ENCODE results near the gene L2HGDH. TPM values are rescaled to one million over a fixed set of nuclear protein-coding genes. Genes with fewer than 3 reads are reported as not detected.

Gene L2HGDH
- total RNA-seq, 3 donors from 2014 or later (not counting 1 experiment from before 2014, with no cell fraction given) = 4.2 to 5.6 (median 5.4) TPM

- Mint-ChIP-seq H3K27ac (no peak overlapping the region), H3K27me3 (ENCODE audit: low read depth in 2 of 2) (no peaks in the 10 kb centered on the region), H3K4me1 (no peaks in the 10 kb centered on the region), H3K4me3 (no peak overlapping the region), H3K36me3 (no peaks in the 10 kb centered on the region), H3K9me3 (no peaks in the 10 kb centered on the region)
- DNase-seq (no peak), ATAC-seq (no peak)
- intact Hi-C loops (cut with micrococcal nuclease) = no loop called here
- no peak for TF ChIP-seq CTCF (IDR thresholded peaks at IDR 0.05)
- Histone ChIP-seq H3K27me3 (ENCODE audit: control insufficient read depth, insufficient read depth, low read length) (no peaks in the 10 kb centered on the region), H3K4me1 (ENCODE audit: control insufficient read depth, insufficient read depth, low read length) (no peaks in the 10 kb centered on the region), H3K9me3 (ENCODE audit: control insufficient read depth, insufficient read depth, low read length) (no peaks in the 10 kb centered on the region), H3K36me3 (ENCODE audit: control insufficient read depth, insufficient read depth, low read length) (no peaks in the 10 kb centered on the region), H3K27ac (ENCODE audit: low read length) (no peak overlapping the region), H3K4me3 (ENCODE audit: low read length) (no peak overlapping the region)
These were observed 47.0 kb downstream of the L2HGDH start for GRCh38 chr14:50265029-50265428.

DNA sequence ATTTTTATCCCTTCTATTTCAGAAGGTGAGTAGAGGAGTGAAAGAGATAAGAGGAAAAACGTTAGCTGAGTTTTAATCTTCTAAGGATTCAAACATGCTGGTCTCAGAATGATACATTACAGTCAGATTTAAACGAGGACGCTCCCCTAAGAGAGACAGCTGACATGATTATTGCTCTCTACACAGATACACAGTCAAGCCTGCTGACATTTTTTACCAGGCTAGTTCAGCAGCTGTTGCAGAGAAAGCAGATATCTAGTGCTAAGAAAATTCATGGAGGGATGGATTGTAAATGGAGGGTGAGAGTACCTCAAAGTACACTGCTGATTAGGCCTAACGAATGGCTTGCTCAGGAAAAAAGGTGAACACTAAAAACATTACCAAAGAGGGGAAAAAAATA is 48.7 kb downstream of the L2HGDH start:
- Histone ChIP-seq H3K27ac (ENCODE audit: low read length) (no peak overlapping the region), H3K4me1 (ENCODE audit: control insufficient read depth, insufficient read depth, low read length) (no peaks in the 10 kb centered on the region), H3K27me3 (ENCODE audit: control insufficient read depth, insufficient read depth, low read length) (no peaks in the 10 kb centered on the region), H3K36me3 (ENCODE audit: control insufficient read depth, insufficient read depth, low read length) (no peaks in the 10 kb centered on the region), H3K4me3 (ENCODE audit: low read length) (no peak overlapping the region), H3K9me3 (ENCODE audit: control insufficient read depth, insufficient read depth, low read length) (no peaks in the 10 kb centered on the region)
- no peak for ATAC-seq
- H3K27me3 Mint-ChIP-seq (ENCODE audit: low read depth in 2 of 2) = no peaks in the 10 kb centered on the region
- TF ChIP-seq CTCF (IDR thresholded peaks at IDR 0.05) = no peak
- H3K36me3 Mint-ChIP-seq = no peaks in the 10 kb centered on the region
- 80% methylated on average over 4 of the region's 4 CpGs for WGBS (ENCODE audit: insufficient coverage)
- H3K4me3 Mint-ChIP-seq = no peak overlapping the region
- DNase-seq = no peak
- H3K4me1 Mint-ChIP-seq = no peaks in the 10 kb centered on the region
- H3K9me3 Mint-ChIP-seq = no peaks in the 10 kb centered on the region
- intact Hi-C loops (cut with micrococcal nuclease) = no loop called here
- no peak overlapping the region for H3K27ac Mint-ChIP-seq

GRCh38 chr14:50262865-50263264 is 49.2 kb downstream of the L2HGDH start:
- H3K4me1 Mint-ChIP-seq = no peaks in the 10 kb centered on the region
- H3K27ac ChIP-seq (ENCODE audit: low read length) = no peak overlapping the region
- no peak for ATAC-seq
- H3K36me3 Mint-ChIP-seq = no peaks in the 10 kb centered on the region
- no peaks in the 10 kb centered on the region for H3K36me3 ChIP-seq (ENCODE audit: control insufficient read depth, insufficient read depth, low read length)
- H3K9me3 Mint-ChIP-seq = no peaks in the 10 kb centered on the region
- DNase-seq = no peak
- H3K27ac Mint-ChIP-seq = no peak overlapping the region
- intact Hi-C loops (cut with micrococcal nuclease) = no loop called here
- H3K4me3 Mint-ChIP-seq = no peak overlapping the region
- H3K27me3 Mint-ChIP-seq (ENCODE audit: low read depth in 2 of 2) = no peaks in the 10 kb centered on the region
- H3K4me1 ChIP-seq (ENCODE audit: control insufficient read depth, insufficient read depth, low read length) = no peaks in the 10 kb centered on the region
- WGBS (ENCODE audit: insufficient coverage) = 83% methylated on average over 1 of the region's 2 CpGs
- no peaks in the 10 kb centered on the region for H3K9me3 ChIP-seq (ENCODE audit: control insufficient read depth, insufficient read depth, low read length)
- H3K27me3 ChIP-seq (ENCODE audit: control insufficient read depth, insufficient read depth, low read length) = no peaks in the 10 kb centered on the region
- TF ChIP-seq CTCF (IDR thresholded peaks at IDR 0.05) = no peak
- H3K4me3 ChIP-seq (ENCODE audit: low read length) = no peak overlapping the region

GRCh38 chr14:50260511-50260910 is 51.5 kb downstream of the L2HGDH start:
- ATAC-seq = peak; percentile 49 to 57 (median 53)
- Mint-ChIP-seq H3K4me1 (no peaks in the 10 kb centered on the region), H3K4me3 (no peak overlapping the region), H3K27ac (no peak overlapping the region), H3K36me3 (no peaks in the 10 kb centered on the region), H3K27me3 (ENCODE audit: low read depth in 2 of 2) (no peaks in the 10 kb centered on the region), H3K9me3 (no peaks in the 10 kb centered on the region)
- H3K27ac ChIP-seq (ENCODE audit: low read length) = no peak overlapping the region
- no peaks in the 10 kb centered on the region for H3K27me3 ChIP-seq (ENCODE audit: control insufficient read depth, insufficient read depth, low read length)
- H3K9me3 ChIP-seq (ENCODE audit: control insufficient read depth, insufficient read depth, low read length) = no peaks in the 10 kb centered on the region
- intact Hi-C loops (cut with micrococcal nuclease) = no loop called here
- DNase-seq = peak in 1 of 2 donors; percentile 59
- no peaks in the 10 kb centered on the region for H3K36me3 ChIP-seq (ENCODE audit: control insufficient read depth, insufficient read depth, low read length)
- H3K4me3 ChIP-seq (ENCODE audit: low read length) = no peak overlapping the region
- TF ChIP-seq CTCF (IDR thresholded peaks at IDR 0.05) = peak; percentile 16
- no peaks in the 10 kb centered on the region for H3K4me1 ChIP-seq (ENCODE audit: control insufficient read depth, insufficient read depth, low read length)
- 82% methylated on average over 2 of the region's 3 CpGs for WGBS (ENCODE audit: insufficient coverage)
